Urothelium cell line (cell line): ENCODE measurements around the gene TAS1R3.
A peak's percentile ranks its signal among the peaks of the same experiment; 100 is the strongest.

Source experiments
- DNase-seq: peaks from one replicate; pipeline ENCODE4 v3.0.0; 2011; ENCODE audit warnings: low spot score, mixed read lengths
- FAIRE-seq: peaks from 2 replicates; lab custom pipeline; 2011; peaks lifted over from hg19 to GRCh38; lab: Jason Lieb, UNC

The TAS1R3 gene

DNA sequence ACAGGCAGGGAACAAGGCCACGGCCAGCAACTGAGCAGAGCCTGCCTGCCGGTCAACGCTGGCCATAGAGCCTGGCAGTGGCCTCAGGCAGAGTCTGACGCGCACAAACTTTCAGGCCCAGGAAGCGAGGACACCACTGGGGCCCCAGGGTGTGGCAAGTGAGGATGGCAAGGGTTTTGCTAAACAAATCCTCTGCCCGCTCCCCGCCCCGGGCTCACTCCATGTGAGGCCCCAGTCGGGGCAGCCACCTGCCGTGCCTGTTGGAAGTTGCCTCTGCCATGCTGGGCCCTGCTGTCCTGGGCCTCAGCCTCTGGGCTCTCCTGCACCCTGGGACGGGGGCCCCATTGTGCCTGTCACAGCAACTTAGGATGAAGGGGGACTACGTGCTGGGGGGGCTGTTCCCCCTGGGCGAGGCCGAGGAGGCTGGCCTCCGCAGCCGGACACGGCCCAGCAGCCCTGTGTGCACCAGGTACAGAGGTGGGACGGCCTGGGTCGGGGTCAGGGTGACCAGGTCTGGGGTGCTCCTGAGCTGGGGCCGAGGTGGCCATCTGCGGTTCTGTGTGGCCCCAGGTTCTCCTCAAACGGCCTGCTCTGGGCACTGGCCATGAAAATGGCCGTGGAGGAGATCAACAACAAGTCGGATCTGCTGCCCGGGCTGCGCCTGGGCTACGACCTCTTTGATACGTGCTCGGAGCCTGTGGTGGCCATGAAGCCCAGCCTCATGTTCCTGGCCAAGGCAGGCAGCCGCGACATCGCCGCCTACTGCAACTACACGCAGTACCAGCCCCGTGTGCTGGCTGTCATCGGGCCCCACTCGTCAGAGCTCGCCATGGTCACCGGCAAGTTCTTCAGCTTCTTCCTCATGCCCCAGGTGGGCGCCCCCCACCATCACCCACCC is at the start of gene TAS1R3:
Gene TAS1R3, plus strand, starts transcription at position 213 of the 898 bp plus-strand sequence. Its CDS starts 66 bp downstream, at position 279.
- FAIRE-seq, result no peak

GRCh38 chr1:1281533-1282321 is 49.4 kb upstream of the TAS1R3 start:
- FAIRE-seq (no peak), DNase-seq (no peak)

More for the DNA sequence above, at the start of gene TAS1R3:
- DNase-seq, result no peak

DNA sequence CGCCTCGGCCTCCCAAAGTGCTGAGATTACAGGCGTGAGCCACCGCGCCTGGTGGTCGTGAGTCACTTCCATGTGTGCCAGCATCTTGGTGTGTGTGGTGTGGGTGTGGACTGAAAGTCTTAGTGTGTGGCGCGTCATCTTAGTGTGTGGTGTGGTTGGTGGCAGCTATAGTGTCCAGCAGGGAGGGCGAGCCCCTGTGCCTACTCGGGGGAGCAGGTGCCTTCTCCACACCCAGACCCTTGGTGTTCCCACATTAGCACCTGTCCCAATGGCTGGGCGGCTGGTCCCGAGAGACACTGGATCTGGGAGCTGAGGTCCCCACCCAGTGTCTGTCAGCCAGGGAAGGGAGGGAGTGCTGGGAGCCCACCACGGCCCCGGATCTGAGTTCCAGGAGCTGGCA is 48.1 kb upstream of the TAS1R3 start:
- DNase-seq (no peak), FAIRE-seq (no peak)

DNA sequence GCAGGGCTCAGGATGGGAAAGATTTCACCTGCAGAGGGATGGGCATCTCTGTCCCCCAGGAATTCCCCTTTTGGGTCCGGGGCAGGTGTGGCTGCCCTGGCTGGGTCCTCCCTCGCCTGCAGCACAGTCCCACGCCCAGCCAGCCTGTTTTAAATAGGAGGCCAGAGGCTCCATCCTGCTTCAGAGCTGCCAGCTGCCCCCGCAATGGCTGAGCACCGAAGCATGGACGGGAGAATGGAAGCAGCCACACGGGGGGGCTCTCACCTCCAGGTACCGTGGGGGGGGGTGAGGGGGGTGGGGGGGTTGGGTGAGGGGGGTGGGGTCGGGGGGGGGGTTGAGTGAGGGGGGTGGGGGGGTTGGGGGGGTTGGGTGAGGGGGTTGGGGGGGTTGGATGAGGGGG is 47.3 kb upstream of the TAS1R3 start:
- DNase-seq (peak; percentile 56), FAIRE-seq (no peak)

DNA sequence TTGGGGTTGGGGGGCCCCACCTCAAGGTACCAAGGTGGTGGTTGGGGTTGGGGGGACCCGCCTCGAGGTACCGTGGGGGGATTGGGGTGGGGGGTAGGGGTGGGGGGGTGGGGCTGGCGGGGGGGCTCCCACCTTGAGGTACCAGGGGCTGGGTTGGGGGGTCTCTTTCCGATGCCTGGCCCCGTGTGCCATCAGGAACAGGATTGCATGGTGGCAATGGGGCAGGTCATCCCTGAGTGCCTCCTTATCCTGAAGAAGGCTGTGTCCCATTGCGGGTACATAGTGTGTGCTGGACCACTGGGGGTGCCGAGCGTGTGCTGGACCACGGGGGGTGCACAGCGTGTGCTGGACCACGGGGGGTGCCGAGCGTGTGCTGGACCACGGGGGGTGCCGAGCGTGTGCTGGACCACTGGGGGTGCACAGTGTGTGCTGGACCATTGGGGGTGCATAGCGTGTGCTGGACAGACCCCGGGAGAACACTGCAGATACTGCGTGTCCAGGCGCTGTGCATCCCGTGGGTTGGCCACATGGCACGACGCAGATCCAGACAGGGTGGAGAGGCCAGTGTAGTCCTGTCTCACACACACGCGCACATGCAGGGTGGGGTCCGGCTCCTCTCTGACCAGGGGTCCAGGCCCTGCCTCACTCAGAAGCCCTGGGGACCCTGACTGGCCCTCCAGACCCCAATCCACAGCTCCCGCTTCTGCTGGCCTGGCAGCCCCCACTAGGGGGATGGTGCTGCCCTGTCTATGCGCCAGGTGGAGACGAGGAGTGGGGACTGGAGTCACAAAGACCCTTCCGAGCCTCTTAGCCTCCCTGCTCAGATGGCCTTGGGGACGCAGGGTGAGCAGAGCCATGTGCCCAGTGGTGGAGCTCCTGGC is 46.6 kb upstream of the TAS1R3 start:
- no peak for FAIRE-seq
- no peak for DNase-seq

DNA sequence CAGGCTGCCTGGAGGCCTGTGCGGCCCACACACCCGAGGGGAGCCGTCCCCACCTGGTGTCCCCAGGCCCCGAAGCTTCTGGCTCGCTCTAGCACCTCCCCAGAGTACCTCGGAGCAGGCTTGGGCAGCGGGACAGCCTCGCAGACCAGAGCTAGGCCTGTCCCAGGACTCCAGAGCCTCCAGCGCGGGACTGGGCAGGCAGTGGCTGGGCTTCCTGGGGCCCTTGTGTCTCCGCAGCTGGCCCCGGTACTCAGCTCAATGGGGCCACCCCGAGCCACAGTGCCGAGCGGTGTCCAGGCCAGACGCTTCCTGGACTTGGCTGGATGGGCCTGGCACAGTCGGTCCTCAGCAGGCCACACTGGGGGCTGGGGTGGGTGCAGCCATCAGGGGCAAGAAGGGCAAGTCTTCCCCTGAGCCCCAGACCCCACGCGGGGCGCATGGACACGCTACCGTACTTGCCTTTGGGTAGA is 45.9 kb upstream of the TAS1R3 start:
- FAIRE-seq (no peak), DNase-seq (no peak)

- FAIRE-seq, result no peak
- DNase-seq, result no peak
These were observed 45.3 kb upstream of the TAS1R3 start for GRCh38 chr1:1285611-1286311.

DNA sequence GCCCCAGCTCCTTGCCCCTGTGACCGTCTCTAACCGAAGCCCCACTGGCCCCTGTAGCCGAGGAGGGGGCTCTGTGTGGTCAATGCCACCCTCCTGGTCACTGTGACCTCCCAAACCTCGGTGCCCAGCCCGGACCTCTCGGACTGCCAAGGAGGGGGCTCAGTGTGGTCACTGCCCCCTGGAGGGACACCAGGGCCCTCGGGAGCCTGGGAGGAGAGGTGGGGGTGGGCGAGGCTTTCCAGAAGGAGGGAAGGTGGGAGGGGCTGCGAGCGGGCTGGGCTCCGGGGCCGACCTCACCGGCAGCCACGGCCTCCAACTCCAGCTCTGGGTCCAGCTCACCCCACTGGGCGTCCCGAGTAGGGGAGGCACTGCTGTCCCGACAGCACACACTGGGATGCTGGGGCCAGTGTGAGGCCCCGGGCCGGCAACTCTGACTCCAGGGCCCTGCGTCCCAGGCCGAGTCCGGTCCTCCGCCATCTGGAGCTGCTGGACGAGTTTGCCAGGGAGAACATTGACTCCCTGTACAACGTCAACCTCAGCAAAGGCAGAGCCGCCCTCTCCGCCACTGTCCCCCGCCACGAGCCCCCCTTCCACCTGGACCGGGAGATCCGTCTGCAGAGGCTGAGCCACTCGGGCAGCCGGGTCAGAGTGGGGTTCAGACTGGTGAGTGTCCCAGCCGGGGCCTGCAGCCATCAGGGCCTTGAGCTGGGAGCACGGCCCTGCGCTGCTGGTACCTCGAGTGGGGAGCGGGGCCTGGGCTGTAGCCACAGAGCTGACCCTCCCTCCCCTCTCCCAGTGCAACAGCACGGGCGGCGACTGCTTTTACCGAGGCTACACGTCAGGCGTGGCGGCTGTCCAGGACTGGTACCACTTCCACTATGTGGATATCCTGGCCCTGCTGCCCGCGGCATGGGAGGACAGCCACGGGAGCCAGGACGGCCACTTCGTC is 44.5 kb upstream of the TAS1R3 start:
- no peak for FAIRE-seq
- DNase-seq, result no peak

DNA sequence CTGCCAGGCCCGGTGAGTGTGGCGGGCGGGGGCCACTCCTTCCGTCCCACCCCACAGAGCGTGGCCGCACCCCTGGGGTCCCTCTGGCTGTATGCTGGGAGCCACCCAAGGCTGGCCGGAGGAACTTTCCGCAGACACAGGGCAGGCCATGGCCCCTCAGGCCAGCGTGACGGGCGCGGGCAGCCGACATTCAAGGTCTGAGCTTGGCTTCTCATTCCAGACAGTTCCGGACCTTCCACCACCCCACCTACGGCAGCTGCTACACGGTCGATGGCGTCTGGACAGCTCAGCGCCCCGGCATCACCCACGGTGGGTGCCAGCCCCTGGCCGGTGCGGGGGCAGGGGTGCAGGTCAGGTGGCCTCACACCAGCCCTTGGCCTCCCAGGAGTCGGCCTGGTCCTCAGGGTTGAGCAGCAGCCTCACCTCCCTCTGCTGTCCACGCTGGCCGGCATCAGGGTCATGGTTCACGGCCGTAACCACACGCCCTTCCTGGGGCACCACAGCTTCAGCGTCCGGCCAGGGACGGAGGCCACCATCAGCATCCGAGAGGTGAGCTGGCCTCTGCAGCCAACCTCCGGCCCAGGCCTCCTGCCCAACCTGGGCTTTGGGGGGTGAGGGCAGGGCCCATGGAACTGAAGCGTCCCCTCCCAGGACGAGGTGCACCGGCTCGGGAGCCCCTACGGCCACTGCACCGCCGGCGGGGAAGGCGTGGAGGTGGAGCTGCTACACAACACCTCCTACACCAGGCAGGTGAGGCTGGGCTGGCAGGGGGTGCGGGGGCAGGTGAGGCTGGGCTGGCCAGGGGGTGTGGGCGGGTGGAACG is 43.6 kb upstream of the TAS1R3 start:
- no peak for DNase-seq
- FAIRE-seq, result no peak

GRCh38 chr1:1290238-1290731 is 40.8 kb upstream of the TAS1R3 start:
- peak; percentile 71 for DNase-seq
- FAIRE-seq, result no peak

GRCh38 chr1:1291023-1291528 is 40.0 kb upstream of the TAS1R3 start:
- FAIRE-seq (no peak), DNase-seq (no peak)

GRCh38 chr1:1291548-1292441 is 39.3 kb upstream of the TAS1R3 start:
- DNase-seq, result peak; percentile 58
- FAIRE-seq, result no peak

GRCh38 chr1:1292442-1292779 is 38.7 kb upstream of the TAS1R3 start:
- FAIRE-seq (no peak), DNase-seq (no peak)

- DNase-seq (no peak), FAIRE-seq (no peak)
These were observed 38.2 kb upstream of the TAS1R3 start for GRCh38 chr1:1292851-1293250.

DNA sequence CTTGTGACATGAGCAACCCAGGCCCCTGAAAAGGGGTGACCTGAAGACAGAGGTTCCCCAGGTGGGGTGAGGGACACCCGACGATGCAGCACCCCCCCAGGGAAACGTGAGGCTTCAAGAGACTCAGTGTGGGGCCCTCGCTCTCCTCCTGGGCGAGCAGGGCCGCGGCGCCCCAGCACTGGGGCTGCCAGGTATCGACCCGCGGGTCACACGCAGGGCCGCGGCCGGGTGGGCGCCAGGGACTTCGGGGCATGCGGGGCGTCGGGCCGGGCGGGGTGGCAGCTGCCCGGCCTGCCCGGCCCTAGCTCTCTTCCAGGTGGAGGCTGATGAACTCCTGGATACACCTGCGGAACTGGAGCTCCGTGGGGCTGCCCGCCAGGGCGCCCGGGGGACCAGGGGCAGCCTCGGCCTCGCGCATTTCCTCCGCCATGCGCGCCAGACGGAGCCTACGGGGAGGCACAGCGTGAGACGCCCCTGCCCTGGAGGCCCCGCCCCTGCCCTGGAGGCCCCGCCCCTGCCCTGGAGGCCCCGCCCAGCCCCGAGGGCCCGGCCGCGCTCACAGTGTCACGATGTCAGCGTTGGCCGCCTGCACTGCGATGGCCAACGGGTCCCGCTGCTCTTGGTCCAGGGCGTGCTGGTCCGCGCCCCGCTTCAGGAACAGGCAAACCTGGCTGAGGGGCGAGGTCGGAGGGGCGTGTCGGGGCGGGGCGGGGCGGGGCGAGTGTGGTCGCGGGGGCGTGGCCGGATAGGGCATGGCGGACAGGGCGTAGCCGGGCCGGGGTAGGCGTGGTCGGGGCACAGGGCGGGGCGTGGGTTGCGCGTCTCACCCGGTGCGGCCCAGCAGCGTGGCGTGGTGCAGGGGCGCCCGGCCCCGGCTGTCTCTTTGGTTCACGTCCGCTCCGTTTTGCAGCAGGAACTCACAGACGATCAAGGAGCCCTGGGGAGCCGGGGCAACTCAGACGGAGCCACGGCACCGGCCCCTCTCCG is 37.5 kb upstream of the TAS1R3 start:
- FAIRE-seq, result no peak
- DNase-seq, result no peak
